ENCODE data around the gene CLNS1A. TPM values are rescaled to one million over a fixed set of nuclear protein-coding genes. Genes with fewer than 3 reads are reported as not detected.

CLNS1A gene
- total RNA-seq, 1 donor from 2014 or later = 167 TPM

GRCh38 chr11:77596626-77597025, 41.0 kb downstream of the CLNS1A start:
- no peak overlapping the region for H3K4me3 Mint-ChIP-seq
- no peak for DNase-seq (ENCODE audit: low read depth, low spot score)
- H3K4me1 Mint-ChIP-seq = peaks cover 1% of the 10 kb centered on the region
- H3K36me3 Mint-ChIP-seq (ENCODE audit: low read depth) = no peaks in the 10 kb centered on the region
- no peaks in the 10 kb centered on the region for H3K9me3 Mint-ChIP-seq
- H3K27ac Mint-ChIP-seq (ENCODE audit: unreplicated experiment) = no peak overlapping the region
- no peaks in the 10 kb centered on the region for H3K27me3 Mint-ChIP-seq (ENCODE audit: low read depth)
- TF ChIP-seq, protein P1, sequence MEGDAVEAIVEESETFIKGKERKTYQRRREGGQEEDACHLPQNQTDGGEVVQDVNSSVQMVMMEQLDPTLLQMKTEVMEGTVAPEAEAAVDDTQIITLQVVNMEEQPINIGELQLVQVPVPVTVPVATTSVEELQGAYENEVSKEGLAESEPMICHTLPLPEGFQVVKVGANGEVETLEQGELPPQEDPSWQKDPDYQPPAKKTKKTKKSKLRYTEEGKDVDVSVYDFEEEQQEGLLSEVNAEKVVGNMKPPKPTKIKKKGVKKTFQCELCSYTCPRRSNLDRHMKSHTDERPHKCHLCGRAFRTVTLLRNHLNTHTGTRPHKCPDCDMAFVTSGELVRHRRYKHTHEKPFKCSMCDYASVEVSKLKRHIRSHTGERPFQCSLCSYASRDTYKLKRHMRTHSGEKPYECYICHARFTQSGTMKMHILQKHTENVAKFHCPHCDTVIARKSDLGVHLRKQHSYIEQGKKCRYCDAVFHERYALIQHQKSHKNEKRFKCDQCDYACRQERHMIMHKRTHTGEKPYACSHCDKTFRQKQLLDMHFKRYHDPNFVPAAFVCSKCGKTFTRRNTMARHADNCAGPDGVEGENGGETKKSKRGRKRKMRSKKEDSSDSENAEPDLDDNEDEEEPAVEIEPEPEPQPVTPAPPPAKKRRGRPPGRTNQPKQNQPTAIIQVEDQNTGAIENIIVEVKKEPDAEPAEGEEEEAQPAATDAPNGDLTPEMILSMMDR (conservative IDR thresholded peaks at IDR 0.05) = no peak

GRCh38 chr11:77593883-77594282, 43.7 kb downstream of the CLNS1A start:
- H3K9me3 Mint-ChIP-seq = no peaks in the 10 kb centered on the region
- DNase-seq (ENCODE audit: low read depth, low spot score) = no peak
- H3K27me3 Mint-ChIP-seq (ENCODE audit: low read depth) = peaks cover 3% of the 10 kb centered on the region
- H3K27ac Mint-ChIP-seq (ENCODE audit: unreplicated experiment) = no peak overlapping the region
- TF ChIP-seq, protein P1 (conservative IDR thresholded peaks at IDR 0.05) = no peak
- H3K36me3 Mint-ChIP-seq (ENCODE audit: low read depth) = no peaks in the 10 kb centered on the region
- peaks cover 14% of the 10 kb centered on the region for H3K4me1 Mint-ChIP-seq
- H3K4me3 Mint-ChIP-seq = peak overlapping the region; percentile 6

DNA sequence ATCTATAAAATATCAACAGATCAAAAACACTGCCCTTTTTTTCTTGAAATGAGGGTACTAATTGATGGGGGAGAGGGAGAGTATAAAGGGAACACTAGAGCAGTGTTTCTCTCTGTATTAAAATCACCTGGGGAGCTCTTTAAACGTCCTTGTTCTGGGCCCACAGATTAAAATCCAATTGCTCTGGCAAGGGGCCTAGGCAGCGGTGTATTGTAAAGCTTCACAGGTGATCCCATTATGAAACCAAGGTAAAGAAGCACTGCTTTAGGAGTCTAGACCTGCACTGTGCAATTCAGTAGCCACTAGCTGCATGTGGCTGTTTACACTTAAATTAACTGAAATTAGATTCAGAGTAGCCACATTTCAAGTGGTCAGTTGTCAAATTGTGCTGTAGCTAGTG, 44.9 kb downstream of the CLNS1A start:
- no peaks in the 10 kb centered on the region for H3K9me3 Mint-ChIP-seq
- no peak for DNase-seq (ENCODE audit: low read depth, low spot score)
- peaks cover 17% of the 10 kb centered on the region for H3K4me1 Mint-ChIP-seq
- H3K4me3 Mint-ChIP-seq = no peak overlapping the region
- peaks cover 3% of the 10 kb centered on the region for H3K27me3 Mint-ChIP-seq (ENCODE audit: low read depth)
- TF ChIP-seq, protein P1 (conservative IDR thresholded peaks at IDR 0.05) = no peak
- H3K36me3 Mint-ChIP-seq (ENCODE audit: low read depth) = no peaks in the 10 kb centered on the region
- H3K27ac Mint-ChIP-seq (ENCODE audit: unreplicated experiment) = no peak overlapping the region

DNA sequence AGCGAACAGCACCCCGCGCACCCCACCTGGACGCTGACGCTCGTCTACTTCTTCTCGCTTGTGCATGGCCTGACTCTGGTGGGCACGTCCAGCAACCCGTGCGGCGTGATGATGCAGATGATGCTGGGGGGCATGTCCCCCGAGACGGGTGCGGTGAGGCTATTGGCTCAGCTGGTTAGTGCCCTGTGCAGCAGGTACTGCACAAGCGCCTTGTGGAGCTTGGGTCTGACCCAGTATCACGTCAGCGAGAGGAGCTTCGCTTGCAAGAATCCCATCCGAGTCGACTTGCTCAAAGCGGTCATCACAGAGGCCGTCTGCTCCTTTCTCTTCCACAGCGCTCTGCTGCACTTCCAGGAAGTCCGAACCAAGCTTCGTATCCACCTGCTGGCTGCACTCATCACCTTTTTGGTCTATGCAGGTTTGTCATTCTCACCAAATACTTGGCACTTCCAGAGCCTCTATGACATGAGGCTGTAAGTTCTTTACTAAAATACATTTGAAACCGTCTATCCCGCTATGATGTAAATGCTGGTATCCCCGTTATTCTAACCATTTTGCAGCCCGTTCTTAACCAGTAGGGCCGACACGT, 47.3 kb downstream of the CLNS1A start:
- no peak overlapping the region for H3K27ac Mint-ChIP-seq (ENCODE audit: unreplicated experiment)
- DNase-seq (ENCODE audit: low read depth, low spot score) = peak; percentile 25
- H3K36me3 Mint-ChIP-seq (ENCODE audit: low read depth) = peaks cover 10% of the 10 kb centered on the region
- TF ChIP-seq, protein P1 (conservative IDR thresholded peaks at IDR 0.05) = peak; percentile 20
- H3K9me3 Mint-ChIP-seq = peaks cover 4% of the 10 kb centered on the region
- peaks cover 3% of the 10 kb centered on the region for H3K27me3 Mint-ChIP-seq (ENCODE audit: low read depth)
- H3K4me1 Mint-ChIP-seq = peaks cover 17% of the 10 kb centered on the region
- peak overlapping the region; percentile 66 for H3K4me3 Mint-ChIP-seq

DNA sequence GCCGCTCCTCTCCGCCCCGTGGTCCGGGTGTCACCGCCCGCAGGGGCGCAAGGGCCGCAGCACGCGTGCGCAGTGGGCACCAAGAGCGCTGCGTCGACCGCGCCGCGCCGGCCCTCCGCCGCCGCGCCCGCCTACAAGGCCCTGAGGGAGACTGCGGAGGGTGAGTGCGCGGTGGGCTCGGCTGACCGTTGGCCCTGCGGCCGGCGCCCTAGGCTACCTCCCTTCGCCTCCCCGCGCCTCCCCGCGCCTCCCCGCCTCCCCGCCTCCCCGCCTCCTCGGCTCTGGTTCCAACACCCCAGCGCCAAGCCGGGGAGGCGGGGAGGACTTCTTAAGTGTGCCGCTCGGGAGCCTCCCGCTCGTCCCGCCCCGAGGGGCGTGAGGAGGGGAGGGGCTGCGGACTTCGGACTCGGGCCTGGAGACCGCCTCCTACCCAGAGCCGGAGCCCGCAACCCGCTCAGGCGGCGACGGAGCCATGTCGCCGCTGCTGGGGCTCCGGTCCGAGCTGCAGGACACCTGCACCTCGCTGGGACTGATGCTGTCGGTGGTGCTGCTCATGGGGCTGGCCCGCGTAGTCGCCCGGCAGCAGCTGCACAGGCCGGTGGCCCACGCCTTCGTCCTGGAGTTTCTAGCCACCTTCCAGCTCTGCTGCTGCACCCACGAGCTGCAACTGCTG, 47.9 kb downstream of the CLNS1A start, which contains the start of gene AQP11:
Gene AQP11, plus strand, starts transcription at position 433 of the 673 bp plus-strand sequence. Its CDS starts 40 bp downstream, at position 473.
- peaks cover 4% of the 10 kb centered on the region for H3K9me3 Mint-ChIP-seq
- H3K4me3 Mint-ChIP-seq = peak within 1 kb of the TSS; percentile 90
- peak; percentile 81 for DNase-seq (ENCODE audit: low read depth, low spot score)
- peaks cover 3% of the 10 kb centered on the region for H3K27me3 Mint-ChIP-seq (ENCODE audit: low read depth)
- H3K27ac Mint-ChIP-seq (ENCODE audit: unreplicated experiment) = peak within 1 kb of the TSS; percentile 93
- H3K4me1 Mint-ChIP-seq = peaks cover 17% of the 10 kb centered on the region
- peaks cover 16% of the 10 kb centered on the region for H3K36me3 Mint-ChIP-seq (ENCODE audit: low read depth)
- TF ChIP-seq, protein P1 (conservative IDR thresholded peaks at IDR 0.05) = no peak

Measured in neural crest cell (in vitro differentiated cells).